Stomach (tissue), 4 donors: ENCODE data around the gene PTGDS.

Source experiments
- EP300 ChIP-seq: sonication (generic); formaldehyde crosslinking; IDR thresholded peaks from one replicate; pipeline ENCODE4 v1.6.1; 2017; ENCODE audit warnings: antibody characterized with exemption
- POLR2AphosphoS5 ChIP-seq, 3 donors: sonication (generic); formaldehyde crosslinking; IDR thresholded peaks; one replicate each; pipeline ENCODE4 v1.6.1; 2016; ENCODE audit warnings: antibody characterized with exemption in 3 of 3
- TF ChIP-seq, protein P1 (sequence below), 7 experiments: fragments of 450-650 bp in 4 of 7; fragments of 200-600 bp in 3 of 7; sonication (generic) in 3 of 7; IDR thresholded peaks; one replicate each; pipeline ENCODE4 v1.5.1; 2016 to 2019; ENCODE audit warnings: antibody characterized with exemption in 7 of 7, control low read depth in 2 of 7, mild to moderate bottlenecking in 1 of 7

- TF ChIP-seq, protein P1, sequence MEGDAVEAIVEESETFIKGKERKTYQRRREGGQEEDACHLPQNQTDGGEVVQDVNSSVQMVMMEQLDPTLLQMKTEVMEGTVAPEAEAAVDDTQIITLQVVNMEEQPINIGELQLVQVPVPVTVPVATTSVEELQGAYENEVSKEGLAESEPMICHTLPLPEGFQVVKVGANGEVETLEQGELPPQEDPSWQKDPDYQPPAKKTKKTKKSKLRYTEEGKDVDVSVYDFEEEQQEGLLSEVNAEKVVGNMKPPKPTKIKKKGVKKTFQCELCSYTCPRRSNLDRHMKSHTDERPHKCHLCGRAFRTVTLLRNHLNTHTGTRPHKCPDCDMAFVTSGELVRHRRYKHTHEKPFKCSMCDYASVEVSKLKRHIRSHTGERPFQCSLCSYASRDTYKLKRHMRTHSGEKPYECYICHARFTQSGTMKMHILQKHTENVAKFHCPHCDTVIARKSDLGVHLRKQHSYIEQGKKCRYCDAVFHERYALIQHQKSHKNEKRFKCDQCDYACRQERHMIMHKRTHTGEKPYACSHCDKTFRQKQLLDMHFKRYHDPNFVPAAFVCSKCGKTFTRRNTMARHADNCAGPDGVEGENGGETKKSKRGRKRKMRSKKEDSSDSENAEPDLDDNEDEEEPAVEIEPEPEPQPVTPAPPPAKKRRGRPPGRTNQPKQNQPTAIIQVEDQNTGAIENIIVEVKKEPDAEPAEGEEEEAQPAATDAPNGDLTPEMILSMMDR (IDR thresholded peaks at IDR 0.05) = no peak
- TF ChIP-seq EP300 = no peak
- TF ChIP-seq POLR2AphosphoS5 (IDR thresholded peaks at IDR 0.05) = no peak
These were observed 47.3 kb upstream of the PTGDS start for GRCh38 chr9:136930014-136930413.
